SH-SY5Y (cell line): Measurements from ENCODE around the gene PCSK2.

ENCODE experiments used
- GATA2 ChIP-seq: IDR thresholded peaks from 2 replicates; pipeline ENCODE4 v1.6.1; 2011; ENCODE audit warnings: mild to moderate bottlenecking, low read depth, low read length
- GATA3 ChIP-seq: IDR thresholded peaks from 2 replicates; pipeline ENCODE4 v1.6.1; 2011; ENCODE audit warnings: low read depth, mild to moderate bottlenecking, low read length, moderate library complexity

The PCSK2 gene

GRCh38 chr20:17343091-17343490, 116.3 kb downstream of the PCSK2 start:
- no peak for TF ChIP-seq GATA2
- TF ChIP-seq GATA3 = no peak

- TF ChIP-seq GATA3 (no peak), GATA2 (no peak)
Measured at GRCh38 chr20:17343656-17344452, 117.0 kb downstream of the PCSK2 start.

GRCh38 chr20:17344790-17345189, 118.0 kb downstream of the PCSK2 start:
- TF ChIP-seq GATA3 (no peak), GATA2 (no peak)

- TF ChIP-seq GATA2 (no peak), GATA3 (no peak)
Measured at GRCh38 chr20:17345321-17345720, 118.5 kb downstream of the PCSK2 start.

- TF ChIP-seq GATA3 (no peak), GATA2 (no peak)
Measured at GRCh38 chr20:17350321-17350720, 123.5 kb downstream of the PCSK2 start.

- TF ChIP-seq GATA2 (no peak), GATA3 (no peak)
Measured at GRCh38 chr20:17357238-17357637, 130.4 kb downstream of the PCSK2 start.

GRCh38 chr20:17358854-17359253, 132.0 kb downstream of the PCSK2 start:
- no peak for TF ChIP-seq GATA2
- no peak for TF ChIP-seq GATA3

GRCh38 chr20:17364681-17365080, 137.8 kb downstream of the PCSK2 start:
- TF ChIP-seq GATA2 (no peak), GATA3 (no peak)

- TF ChIP-seq GATA2 = no peak
- no peak for TF ChIP-seq GATA3
Measured at GRCh38 chr20:17365831-17366230, 139.0 kb downstream of the PCSK2 start.

- TF ChIP-seq GATA2 (no peak), GATA3 (no peak)
Measured at GRCh38 chr20:17369506-17369905, 142.7 kb downstream of the PCSK2 start.

GRCh38 chr20:17372806-17373440, 146.1 kb downstream of the PCSK2 start:
- TF ChIP-seq GATA3 (no peak), GATA2 (no peak)

GRCh38 chr20:17374086-17374485, 147.2 kb downstream of the PCSK2 start:
- TF ChIP-seq GATA2 = no peak
- TF ChIP-seq GATA3 = no peak

GRCh38 chr20:17376031-17376430, 149.2 kb downstream of the PCSK2 start:
- TF ChIP-seq GATA2 (no peak), GATA3 (no peak)

GRCh38 chr20:17377231-17377630, 150.4 kb downstream of the PCSK2 start:
- TF ChIP-seq GATA2 (no peak), GATA3 (no peak)

- no peak for TF ChIP-seq GATA2
- no peak for TF ChIP-seq GATA3
Measured at GRCh38 chr20:17379651-17380050, 152.8 kb downstream of the PCSK2 start.
